Measurements from ENCODE around the gene ANAPC7.
"Not testable (repeated sequence)": the region's sequence is repeated elsewhere in the genome, so short reads cannot be mapped to it uniquely, and the experiment has no call there.

The ANAPC7 gene

DNA sequence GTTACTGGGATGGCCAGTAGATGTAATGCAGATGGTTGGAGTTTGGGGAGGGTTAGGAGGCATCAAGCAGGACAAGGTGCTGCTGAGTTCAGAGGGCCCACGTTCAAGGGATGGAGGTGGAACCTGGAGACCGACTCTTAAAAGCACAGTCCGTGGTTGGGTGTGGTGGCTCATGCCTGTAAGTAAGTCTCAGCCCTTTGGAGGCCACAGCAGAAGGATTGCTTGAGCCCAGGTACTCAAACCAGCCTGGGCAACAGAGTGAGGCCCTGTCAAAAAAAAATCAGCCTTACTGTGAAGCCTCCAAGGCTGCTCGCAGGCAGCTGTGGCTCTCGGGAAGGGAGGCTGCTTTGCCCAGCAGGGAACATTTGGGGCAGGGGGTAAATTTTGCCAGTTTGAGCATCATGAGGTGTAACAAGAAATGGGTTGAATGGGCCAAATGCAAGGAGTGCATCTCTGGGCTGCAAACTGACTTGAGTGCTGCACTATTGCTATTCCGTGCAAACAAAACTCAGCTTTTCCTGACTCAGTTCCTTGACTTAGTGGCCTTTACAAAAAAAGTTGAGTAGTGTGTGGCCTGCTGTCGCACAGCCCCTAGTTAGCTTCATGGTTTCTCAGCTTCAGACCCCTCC, 55.0 kb downstream of the ANAPC7 start:
- DNase-seq (ENCODE audit: low read depth), result no peak

DNA sequence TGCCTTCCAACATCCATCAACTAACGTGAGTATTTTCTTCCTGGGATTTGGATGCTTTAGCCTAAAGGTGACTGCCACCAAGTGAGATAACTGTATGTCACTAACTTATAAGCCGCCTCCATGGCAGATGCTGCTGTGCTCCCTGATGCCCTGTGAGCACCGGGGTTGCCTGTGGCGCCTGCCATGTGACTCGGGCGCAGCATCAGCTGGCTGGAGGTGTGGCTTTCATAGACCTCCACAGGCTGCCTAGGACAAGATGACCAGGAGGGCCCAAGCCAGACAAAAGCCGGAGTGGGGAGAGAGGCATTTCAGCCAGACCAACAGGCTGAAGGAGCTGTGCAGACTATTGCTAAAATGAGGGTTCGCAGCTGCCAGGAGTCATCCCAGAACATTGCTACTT, 55.7 kb downstream of the ANAPC7 start:
- DNase-seq (ENCODE audit: low read depth), result no peak

DNA sequence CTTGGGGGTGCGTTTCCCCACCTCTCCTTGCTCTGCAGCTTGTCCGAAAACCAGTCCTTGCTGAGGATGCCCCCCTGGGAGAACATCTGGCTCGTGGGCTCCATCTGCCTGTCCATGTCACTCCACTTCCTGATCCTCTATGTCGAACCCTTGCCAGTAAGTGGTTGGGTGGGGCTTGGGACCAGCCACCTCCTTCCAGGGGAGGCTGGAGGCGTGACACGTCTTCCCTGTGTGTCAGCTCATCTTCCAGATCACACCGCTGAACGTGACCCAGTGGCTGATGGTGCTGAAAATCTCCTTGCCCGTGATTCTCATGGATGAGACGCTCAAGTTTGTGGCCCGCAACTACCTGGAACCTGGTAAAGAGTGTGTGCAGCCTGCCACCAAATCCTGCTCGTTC, 57.5 kb downstream of the ANAPC7 start:
- DNase-seq (ENCODE audit: low read depth), result no peak

DNA sequence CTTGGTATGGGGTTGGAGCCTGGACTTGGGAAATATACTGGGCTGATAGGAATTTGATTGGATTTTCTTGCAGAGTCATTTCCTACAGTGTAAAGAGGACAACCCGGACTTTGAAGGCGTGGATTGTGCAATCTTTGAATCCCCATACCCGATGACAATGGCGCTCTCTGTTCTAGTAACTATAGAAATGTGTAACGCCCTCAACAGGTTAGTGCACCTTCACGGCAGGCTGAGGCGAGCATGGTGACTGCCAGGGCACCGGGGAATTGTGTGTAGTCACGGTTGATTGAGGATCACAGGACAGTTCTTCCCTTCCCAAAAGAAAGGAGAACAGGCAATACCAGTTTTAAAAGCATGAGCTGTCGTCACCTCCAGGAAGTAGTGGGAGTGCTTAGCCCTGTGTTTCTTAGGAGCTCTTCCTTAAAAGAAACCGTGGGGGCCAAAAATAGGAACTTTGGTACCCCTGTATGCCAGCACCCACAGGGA, 58.3 kb downstream of the ANAPC7 start:
- DNase-seq (ENCODE audit: low read depth), result no peak

DNA sequence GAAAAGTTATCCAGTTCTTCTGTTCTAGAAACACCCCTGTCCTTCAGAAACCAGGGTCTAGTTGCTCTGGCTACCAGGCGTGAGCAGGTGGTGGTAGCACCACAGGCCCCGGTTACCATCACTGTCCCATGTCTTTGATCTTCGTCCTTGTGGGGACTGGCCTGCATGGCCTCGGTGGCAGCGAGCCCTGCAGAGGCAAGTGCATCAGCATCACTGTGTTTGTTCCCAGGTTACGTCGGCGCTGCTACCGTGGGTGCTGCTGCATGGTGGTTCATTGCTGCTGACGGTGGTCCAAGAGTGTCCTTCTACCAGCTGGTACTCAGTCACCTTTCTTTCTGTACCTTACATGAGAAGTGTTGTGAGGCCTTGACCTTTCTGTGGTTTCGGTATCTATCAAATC, 58.9 kb downstream of the ANAPC7 start:
- DNase-seq (ENCODE audit: low read depth), result no peak

DNA sequence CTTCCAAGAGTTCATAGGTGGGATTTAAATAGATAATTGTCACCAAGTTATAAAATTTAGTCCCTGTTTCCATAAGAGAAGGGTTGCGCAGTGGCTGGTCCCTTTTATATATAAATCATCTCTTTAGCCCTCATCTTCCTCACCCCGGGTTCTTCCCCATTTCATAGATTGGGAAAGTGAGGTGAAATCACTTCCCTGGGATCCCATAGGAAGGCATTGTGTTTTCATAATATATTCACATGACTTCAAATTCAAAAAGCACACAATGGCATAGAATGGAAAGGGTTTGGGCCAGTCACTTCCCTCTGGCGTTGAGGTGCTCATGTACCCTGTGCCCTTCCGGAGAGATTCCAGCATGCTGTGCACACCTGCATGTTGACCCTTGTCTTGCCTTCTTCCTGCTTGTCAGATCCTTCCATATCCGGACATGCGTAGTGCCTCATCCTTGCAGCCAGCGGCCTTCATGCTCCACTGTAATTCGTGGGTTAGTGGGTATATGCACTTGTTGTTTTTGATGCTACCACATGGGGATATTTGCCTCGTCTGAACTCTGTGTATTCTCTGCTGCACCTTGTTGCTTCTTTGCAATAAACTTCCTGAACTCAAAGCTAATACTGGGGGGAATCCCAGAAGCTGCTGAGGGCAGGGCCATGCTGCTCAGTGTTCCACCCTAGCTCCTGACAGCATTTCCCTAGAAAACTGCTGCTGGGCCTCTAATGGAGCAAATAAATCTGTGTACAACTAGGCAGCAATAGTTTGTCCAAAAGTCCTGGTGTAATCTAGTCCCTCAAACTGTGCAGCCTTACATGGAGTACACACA, 59.6 kb downstream of the ANAPC7 start:
- DNase-seq (ENCODE audit: low read depth), result no peak

DNA sequence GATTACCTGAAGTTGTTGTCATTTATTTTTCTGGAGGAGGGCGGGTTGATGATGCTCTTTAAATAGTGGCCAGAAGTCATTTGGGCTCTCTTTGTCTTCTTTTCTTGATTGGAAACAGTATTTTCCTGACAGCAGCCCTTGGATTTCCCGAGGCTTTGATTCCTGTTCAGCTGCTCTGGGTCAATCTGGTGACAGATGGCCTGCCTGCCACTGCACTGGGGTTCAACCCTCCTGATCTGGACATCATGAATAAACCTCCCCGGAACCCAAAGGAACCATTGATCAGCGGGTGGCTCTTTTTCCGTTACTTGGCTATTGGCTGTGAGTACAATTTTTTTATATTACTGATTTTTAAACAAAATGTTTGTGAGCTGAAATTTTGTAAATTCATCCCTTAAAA, 60.4 kb downstream of the ANAPC7 start:
- no peak for DNase-seq (ENCODE audit: low read depth)

DNA sequence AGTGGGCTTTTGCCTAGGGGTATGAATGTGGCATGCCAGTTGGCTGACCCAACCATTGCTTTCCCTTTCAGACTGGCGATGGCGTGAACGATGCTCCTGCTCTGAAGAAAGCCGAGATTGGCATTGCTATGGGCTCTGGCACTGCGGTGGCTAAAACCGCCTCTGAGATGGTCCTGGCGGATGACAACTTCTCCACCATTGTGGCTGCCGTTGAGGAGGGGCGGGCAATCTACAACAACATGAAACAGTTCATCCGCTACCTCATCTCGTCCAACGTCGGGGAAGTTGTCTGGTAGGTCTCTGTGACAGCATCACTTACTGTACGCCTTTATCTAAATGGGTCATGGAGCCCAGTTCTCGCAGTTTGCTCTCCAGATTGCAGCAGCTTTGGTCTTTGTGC, 61.4 kb downstream of the ANAPC7 start:
- DNase-seq (ENCODE audit: low read depth), result no peak

DNA sequence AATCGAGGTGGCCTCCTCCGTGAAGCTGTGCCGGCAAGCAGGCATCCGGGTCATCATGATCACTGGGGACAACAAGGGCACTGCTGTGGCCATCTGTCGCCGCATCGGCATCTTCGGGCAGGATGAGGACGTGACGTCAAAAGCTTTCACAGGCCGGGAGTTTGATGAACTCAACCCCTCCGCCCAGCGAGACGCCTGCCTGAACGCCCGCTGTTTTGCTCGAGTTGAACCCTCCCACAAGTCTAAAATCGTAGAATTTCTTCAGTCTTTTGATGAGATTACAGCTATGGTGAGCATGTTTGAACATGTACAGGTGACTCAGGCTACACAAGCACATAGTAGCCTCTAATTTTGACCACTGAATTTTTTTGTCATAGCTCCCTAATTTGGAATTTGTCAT, 62.8 kb downstream of the ANAPC7 start:
- no peak for DNase-seq (ENCODE audit: low read depth)

DNA sequence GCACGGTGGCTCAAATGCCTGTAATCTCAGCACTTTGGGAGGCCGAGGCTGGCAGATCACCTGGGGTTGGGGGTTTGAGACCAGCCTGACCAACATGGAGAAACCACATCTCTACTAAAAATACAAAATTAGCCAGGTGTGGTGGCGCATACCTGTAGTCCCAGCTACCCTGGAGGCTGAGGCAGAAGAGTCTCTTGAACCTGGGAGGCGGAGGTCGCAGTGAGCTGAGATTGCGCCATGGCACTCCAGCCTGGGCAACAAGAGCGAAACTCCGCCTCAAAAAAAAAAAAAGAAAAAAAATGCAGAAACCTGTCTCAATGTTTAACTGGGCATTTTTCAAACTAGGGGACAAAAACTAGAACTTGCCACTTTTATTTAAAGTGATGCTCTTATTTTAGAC, 63.2 kb downstream of the ANAPC7 start:
- not testable (repeated sequence) for DNase-seq (ENCODE audit: low read depth)

DNA sequence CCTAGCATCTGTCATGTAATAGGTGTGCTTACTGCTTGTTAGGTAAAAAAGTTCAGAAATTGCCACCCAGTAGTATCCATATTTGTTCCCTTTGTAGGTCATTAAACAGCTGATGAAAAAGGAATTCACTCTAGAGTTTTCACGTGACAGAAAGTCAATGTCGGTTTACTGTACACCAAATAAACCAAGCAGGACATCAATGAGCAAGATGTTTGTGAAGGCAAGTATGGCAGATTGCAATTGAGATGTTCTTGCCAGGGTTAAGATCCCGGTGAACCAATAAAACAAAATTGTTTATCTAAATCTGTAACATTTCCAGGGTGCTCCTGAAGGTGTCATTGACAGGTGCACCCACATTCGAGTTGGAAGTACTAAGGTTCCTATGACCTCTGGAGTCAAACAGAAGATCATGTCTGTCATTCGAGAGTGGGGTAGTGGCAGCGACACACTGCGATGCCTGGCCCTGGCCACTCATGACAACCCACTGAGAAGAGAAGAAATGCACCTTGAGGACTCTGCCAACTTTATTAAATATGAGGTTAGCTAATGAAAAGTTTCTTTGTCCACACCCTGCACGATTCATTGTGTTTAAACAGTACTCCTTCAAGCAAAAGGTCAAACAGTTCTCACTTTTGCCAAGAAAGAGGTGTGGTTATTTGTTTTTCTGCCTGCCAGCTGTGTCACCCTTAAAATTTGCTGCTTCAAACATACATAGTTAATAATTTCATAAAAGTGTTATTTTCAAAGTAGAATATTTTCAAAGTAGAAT, 64.1 kb downstream of the ANAPC7 start:
- DNase-seq (ENCODE audit: low read depth), result no peak

DNA sequence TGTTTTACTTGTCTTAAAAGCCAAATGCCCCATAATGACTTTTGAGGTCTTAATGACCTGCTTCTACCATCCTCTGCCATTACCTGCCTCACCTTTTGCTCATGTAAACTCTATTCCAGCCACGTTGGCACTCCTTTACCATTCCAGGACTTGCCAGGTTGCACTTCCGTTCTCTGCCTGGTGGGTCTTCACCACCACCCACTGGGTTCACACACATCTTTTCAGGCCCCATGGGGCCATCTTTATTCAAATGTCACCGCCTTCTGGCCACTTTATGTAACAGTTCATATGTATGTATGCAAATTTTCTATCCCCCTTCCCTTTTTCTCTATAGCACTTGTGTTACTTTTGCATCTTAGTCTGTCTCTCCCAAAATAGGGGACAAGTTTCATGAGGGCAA, 64.8 kb downstream of the ANAPC7 start:
- DNase-seq (ENCODE audit: low read depth), result no peak

DNA sequence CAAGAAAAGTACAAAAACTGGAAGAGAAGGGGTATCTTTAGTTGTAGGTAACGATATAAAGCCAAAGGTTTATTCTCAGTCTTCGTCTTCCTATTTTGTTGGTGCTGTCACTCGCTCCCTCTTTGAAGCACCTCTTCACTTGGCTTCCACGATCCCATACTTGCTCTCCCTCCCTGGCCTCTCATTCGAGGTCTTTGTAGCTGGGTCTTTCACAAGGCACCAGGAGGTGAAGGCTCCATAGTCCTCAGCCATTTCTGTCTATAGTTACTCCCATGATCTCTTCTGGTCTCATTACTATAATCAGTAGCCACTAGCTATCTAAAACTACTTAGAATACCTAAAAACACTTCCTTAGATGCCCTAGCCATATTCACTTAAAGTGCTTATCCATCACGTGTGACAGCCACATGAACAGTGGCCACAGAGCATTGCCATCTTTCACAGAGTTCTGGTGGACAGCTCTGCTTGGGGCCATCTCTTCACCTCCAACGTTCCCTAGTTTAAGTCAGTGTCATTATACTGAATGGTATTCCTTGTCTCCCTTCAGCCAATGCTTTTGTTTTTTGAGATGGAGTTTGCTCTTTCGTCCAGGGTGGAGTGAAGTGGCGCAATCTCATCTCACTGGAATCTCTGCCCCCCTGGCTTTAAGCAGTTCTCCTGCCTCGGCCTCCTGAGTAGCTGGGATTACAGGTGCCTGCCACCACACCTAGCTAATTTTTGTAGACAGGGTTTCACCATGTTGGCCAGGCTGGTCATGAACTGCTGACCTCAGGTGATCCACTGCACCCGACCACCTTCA, 65.4 kb downstream of the ANAPC7 start:
- no peak for DNase-seq (ENCODE audit: low read depth)

DNA sequence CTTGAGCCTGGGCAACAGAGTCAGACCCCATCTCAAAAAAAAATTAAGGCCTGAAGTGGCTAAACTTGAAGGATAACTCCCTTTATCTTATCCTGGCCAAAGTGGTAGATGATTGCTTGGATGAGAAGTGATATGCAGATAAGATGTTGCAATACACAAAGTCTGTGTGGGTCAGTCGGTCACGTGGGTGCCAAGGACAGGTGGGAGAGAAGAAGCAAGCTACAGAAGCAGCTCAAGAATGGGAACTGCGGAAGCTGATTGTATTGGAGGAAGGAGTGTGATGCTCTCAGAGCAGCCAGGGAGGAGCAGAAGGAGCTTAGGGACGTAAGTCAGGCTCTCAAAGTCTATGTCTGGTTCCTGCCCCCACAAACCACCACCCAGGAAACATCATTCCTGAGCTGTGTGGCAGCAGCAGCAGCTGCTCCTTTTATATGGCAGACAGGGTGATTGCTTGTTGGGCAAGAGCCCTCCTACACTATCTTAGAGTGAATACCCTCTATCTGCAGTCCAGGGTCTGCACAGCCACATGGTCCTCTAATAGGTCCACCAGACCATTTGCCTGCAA, 67.9 kb downstream of the ANAPC7 start:
- DNase-seq (ENCODE audit: low read depth), result no peak

DNA sequence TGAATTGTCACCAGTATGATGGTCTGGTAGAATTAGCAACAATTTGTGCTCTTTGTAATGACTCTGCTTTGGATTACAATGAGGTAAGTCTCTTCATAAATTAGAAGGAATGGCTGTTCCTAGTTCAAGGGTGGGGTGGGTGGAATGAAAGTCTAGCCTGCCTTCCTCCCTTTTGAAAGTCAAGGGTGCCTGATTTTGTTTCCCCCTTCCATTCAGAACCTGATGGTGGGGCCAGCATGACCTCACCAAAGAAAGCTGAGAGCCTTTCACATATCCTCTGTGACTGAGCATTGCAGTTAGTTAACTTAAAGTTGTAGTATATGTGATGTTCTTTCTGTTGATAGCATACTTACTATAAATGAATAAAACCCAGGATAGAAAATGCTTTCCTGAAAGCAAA, 70.3 kb downstream of the ANAPC7 start:
- no peak for DNase-seq (ENCODE audit: low read depth)

DNA sequence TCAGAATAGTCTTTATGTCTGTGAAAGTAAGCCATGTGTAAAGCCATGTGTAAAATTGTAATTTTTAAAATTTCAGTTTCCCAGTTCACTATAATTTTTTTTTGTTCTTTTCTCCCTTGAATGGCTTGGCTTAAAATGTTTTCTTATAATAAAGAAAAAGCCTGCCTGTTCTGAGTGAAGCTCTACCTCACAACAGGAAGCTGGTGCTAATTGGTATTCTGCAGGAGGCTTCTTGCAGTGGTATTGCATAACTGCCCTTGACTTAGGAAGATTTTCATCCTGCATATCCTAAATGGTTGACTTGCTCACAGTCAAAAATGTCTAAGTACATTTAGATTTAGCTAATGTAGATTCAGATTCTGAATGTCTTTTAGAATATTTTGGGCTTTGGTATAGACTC, 73.0 kb downstream of the ANAPC7 start:
- no peak for DNase-seq (ENCODE audit: low read depth)

DNA sequence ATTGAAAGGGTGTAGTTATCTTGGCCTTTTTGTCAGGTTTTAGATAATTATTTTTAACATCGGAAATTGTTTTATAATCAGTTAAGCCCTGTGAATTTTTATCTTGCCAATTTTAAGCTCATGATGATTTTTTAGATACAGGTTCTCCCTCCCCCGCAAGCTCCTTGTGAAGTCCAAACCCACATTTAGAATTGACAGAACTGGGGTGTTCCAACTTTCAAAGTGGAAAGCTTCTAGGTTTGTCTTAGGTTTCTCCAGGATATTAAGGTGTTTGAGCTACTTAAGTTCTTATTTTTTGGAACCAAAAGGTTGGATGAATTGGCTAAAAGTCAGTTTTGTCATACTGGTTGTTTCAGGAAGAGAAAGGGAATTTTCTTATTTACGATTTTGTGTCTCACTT, 73.4 kb downstream of the ANAPC7 start:
- no peak for DNase-seq (ENCODE audit: low read depth)

DNA sequence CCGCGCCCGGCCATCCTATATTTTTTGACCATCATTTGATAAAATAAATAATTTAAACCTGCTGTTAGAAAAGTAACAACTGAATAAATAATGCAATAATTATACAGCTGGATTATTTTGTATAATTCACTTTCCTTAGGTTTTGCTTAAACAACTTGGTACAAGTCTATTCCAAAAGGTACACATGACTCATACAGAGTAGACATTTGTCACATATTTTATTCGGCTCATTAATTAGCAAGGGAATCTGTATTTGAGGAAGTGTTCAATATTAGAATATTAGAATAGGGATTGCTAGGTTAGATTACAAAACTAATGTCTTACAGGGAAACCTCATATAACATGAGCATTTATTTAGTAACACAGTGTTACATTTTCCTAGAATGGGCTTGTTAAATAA, 73.8 kb downstream of the ANAPC7 start:
- DNase-seq (ENCODE audit: low read depth), result no peak

Data from activated T-cell treated with anti-CD3 and anti-CD28 coated beads for 24 hours (primary cell).